NCI-H1105 (cell line): ENCODE measurements around the gene ASCL4.

Experiments used
- DNase-seq: peaks from one replicate; lab custom pipeline; 2025; lab: John Stamatoyannopoulos, UW

Gene ASCL4

GRCh38 chr12:107778383-107779025 lies 4.0 kb downstream of the ASCL4 start:
- DNase-seq = no peak

DNA sequence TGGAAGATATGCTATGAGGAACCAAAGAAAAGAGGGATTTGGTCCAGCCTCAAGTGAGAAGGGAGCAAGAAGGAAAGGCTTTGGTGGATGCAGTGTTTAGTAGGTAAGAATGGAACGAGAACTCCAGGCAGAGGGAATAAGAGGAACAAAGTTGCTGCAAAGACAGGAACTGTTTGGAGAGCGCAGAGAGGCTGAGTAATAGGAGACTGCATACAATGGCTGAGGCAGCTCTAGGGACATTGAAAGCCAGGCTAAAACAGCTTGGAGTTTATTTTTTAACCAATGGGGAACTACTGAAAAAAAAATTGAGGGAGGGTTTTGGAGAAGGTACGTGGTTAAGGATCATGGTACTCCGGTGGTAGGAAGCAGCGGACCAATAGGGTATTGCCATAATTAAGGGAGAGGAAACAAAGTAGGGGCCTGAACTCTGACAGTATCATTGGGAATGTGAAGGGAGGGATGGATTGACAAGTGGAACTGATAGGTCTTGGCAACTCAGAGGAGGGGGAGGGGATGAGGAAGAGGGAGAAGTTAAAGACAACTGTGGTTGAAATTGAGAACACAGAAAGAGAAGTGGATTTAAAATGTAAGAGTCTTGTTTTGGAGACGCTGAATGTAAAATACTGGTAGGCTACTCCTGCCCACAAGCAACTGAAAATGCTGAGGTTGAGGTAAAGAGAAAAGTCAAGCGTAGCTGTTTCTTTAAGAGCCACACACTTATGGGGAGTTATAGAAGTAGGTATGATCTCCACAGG lies 4.8 kb downstream of the ASCL4 start:
- no peak for DNase-seq

DNA sequence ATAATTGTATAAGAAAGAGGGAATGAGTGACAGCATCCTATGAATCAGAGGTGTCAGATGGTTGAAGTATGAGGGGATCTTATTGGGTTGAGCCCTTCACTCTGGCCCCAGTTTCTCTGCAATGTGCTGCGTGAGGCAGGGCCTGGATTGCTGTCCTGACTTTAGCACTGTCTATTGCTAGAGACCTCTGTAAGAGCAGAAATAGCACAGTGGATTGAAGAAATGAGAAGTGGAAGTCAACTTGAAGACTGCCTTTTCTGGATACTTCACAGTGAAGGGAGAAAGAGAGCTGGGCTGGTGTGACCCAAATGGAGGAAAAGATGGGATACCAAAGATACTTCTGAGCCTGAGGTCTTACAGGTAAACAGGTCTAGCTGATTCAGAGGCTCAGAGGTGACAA lies 5.8 kb downstream of the ASCL4 start:
- DNase-seq = no peak

DNA sequence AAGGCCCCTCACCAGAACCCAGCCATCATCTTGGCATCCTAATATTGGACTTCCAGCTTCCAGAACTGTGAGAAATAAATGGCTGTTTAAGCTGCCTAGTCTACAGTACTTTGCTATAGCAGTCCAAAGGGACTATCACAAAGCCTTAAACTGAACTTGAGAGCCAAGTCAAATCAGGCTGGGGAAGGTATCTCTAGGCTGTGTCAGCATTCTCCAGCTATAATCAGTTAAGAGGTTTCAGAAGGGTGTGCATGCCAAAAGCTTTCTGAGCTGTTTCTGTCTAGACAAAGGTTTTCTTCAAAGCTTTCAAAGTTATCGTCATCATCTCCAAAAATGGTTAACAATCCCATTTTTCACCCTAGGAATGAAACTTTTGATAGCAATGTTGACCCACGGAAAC lies 7.6 kb downstream of the ASCL4 start:
- DNase-seq = no peak

DNA sequence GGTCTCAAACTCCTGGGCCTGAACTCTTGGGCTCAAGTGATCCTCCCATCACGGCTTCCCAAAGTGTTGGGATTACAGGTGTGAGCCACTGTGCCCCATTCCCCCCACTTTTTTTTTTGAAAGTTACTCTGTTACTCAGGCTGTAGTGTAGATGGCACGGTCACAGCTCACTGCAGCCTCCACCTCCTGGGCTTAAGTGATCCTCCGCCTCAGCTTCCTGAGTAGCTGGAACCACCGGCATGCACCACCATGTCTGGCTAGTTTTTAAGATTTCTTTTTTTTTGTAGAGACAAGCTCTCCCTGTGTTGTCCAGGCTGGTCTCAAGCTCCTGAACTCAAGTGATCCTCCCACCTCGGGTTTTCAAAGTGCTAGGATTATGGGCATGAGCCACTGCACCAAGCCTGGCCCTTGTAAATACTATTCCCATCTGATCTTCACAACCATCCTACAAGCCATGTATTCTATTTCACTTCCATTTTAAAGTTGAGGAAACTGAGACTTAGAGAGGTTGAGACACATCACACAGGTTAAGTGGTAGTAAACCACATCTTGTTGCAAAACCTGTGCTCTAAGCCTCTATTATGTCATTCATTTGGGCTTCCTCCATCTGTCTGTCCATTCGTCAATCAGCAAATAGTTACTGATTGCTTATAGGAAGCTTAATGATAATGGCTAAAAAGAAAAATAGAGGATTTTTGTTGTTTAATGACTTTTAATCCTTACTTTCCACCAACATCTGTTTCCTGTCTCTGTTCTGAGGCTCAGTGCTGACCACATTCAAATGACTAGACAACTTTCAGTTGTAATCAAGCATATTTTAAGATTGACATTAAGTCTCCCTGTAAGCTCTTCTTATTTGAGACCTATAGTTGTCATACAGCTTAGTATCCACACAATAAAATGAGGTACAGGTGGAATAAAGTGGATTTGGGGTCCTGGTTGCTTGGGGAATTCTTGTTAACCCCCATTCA lies 9.2 kb downstream of the ASCL4 start:
- no peak for DNase-seq

- no peak for DNase-seq
Measured at GRCh38 chr12:107788281-107788680, 13.8 kb downstream of the ASCL4 start.

- DNase-seq = peak; percentile 79
Measured at GRCh38 chr12:107788690-107789458, 14.4 kb downstream of the ASCL4 start.

GRCh38 chr12:107791465-107792089 lies 17.1 kb downstream of the ASCL4 start:
- DNase-seq = no peak

GRCh38 chr12:107794451-107794850 lies 19.9 kb downstream of the ASCL4 start:
- DNase-seq = no peak

DNA sequence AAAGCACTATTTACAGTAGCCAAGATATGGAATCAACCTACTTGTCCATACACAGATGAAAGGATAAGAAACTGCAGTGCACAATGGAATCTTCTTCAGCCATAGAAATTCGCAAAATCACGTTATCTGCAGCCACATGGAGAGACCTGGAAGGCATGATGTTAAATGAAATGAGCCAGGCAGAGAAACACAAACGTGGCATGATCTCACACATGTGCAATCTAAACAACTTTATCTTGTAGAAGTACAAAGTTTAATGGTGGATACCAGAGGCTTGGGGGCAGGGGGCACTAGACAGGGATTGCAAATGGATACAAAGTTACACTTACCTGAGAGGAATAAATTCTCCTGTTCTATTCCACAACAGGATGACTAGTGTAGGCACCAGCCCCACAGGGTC lies 24.1 kb downstream of the ASCL4 start:
- no peak for DNase-seq

DNA sequence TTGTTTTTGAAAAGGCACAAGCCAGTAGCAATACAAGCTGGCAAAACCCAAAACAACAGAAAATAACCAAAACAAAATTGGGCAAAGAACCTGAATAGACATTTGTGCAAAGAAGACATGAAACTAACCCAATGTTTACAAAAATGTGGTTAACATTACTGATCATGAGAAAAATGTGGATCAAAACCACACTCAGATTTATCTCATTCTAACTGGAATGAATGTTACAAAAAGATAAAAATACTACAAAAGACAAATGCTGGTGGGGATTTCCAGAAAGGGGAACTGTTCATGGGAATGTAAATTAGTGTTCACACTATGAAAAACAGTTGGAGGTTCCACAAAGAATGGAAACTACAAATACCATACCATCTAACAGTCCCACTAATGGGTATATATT lies 26.6 kb downstream of the ASCL4 start:
- no peak for DNase-seq

- DNase-seq = no peak
Measured at GRCh38 chr12:107803092-107803491, 28.6 kb downstream of the ASCL4 start.

GRCh38 chr12:107805488-107806180 lies 31.1 kb downstream of the ASCL4 start:
- DNase-seq = no peak

- DNase-seq = no peak
Measured at GRCh38 chr12:107807471-107808150, 33.1 kb downstream of the ASCL4 start.

DNA sequence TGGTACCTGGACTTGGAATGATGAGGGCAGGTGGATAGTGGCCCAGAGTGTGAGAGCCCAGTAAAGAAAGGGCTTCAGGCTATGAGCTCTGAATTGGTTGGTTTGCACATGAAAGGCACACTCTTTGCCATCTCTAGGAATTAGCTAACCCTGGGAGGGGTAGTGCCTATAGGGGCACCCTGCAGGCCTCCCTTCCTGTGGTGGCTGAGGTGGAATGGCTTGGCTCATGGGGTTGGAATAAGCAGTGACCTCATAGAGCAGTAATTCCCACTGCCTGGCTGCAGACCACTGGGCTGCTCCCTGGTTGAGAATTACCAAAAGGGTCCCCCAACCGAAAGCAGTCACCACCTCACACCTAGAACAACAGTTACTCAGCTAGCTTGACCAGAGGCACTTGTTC lies 42.7 kb downstream of the ASCL4 start:
- DNase-seq = no peak

GRCh38 chr12:107818984-107819383 lies 44.5 kb downstream of the ASCL4 start:
- no peak for DNase-seq

- no peak for DNase-seq
Measured at GRCh38 chr12:107822356-107822755, 47.9 kb downstream of the ASCL4 start.
